GM12891 (cell line): Measurements from ENCODE around the gene TGFA.

Experiments
- PAX5 ChIP-seq: IDR thresholded peaks from 2 replicates; pipeline ENCODE4 v1.6.1; 2011; ENCODE audit warnings: low read length, moderate library complexity, mild to moderate bottlenecking; ENCODE audit not compliant: insufficient read depth, severe bottlenecking
- POLR2A ChIP-seq: IDR thresholded peaks from 2 replicates; pipeline ENCODE4 v1.6.1; 2011; ENCODE audit warnings: low read depth, low read length, control low read depth
- POLR2AphosphoS5 ChIP-seq: IDR thresholded peaks from 2 replicates; pipeline ENCODE4 v1.6.1; 2011; ENCODE audit warnings: low read depth, low read length, control low read depth
- TAF1 ChIP-seq: IDR thresholded peaks from 2 replicates; pipeline ENCODE4 v1.6.1; 2011; ENCODE audit warnings: low read depth, low read length, control low read depth

DNA sequence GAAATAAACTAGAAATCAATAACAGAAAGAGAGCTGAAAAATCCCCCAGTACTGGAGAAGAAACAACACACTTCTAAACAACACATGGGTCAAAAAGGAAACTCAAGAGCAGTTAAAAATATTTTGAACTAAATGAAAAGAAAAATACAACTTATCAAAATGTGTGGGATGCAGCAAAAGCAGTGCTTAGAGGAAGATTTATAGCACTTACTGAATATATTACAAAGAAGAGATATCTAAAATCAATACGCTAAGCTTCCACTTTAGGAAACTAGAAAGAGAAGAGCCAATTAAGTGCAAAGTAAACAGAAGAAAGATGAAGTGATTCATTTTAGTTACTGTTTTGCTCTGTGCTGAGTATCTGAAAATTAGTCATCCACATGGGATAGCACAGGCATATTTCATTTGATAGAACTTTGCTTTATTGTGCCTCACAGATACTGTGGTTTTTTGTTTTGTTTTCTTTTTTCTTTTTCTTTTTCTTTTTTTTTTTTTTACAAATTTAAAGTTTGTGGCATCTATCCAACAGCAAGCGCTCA, 17.0 kb downstream of the TGFA start:
- TF ChIP-seq TAF1 (no peak), POLR2A (no peak), POLR2AphosphoS5 (no peak), PAX5 (no peak)
